SIG-M5 (cell line): Measurements from ENCODE around the gene TOPAZ1.

ENCODE experiments used
- DNase-seq: peaks from one replicate; lab custom pipeline; 2025; lab: John Stamatoyannopoulos, UW

The TOPAZ1 gene

GRCh38 chr3:44241706-44242105, at the start of gene TOPAZ1:
TOPAZ1 (plus strand) TSS chr3:44241886; CDS start chr3:44242054, 168 bp downstream.
- no peak for DNase-seq

DNA sequence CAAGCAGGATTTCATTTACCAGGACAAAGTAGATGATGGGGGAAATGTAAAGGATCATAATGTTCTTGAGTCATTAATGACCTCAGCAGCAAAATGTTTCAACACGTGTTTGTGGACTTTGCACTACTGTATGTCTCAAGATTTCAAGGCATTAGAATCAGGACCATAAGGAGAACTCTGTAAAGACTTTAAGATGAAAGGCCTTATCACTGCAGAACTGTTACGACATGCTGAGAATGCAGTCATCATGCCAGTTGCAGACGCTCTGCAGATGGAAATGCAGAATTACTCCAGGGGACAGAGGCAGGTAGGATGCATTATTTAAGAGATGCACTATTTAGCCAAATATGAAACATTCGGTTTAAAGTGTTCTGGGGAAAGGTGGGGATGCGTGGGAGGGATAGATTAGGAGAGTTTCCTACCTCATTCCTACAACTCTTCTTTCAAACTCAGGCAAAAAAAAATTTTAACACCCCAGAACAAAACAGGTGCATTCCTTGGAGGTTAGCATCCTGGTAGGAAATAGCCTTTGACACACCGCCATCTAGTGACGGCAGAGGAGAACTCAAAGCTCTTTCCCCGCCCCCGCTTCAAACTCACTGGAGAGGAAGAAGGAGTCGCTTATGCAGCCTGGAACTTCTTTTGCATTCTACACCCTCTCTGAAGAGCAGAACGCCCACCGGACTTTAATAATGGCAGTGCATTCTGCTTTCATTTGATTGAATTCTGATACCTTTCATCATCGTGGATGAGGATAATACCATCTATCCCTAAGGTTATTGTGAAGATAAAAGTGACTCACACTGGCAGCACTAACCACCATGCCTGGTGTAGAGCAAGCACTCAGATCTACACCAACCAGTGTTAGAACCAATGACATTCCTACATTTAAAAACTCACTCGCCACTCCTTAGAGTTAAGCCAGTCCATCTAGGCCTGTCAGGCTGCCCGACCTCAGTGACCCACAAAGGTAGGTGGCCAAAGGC, 43.1 kb upstream of the TOPAZ1 start:
- no peak for DNase-seq

DNA sequence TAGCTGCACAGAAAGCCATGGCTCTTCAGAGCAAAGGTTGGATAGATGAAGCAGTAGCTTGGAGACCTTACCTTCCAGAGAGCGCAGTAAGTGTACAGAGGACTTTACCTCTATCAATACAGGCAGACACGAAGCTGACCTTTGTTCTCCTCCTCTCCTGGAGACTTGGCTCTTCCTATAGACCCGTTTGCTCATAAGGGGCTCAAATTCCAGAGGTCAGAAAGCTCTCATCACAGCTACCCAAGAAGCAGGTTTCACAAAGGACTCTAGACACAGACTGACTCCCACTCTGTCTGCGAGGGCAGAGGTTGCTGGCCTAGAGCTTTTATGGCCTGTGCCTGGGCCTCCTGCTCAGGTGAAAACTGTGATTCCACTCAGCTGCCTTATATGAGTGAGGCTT, 35.4 kb upstream of the TOPAZ1 start:
- no peak for DNase-seq

DNA sequence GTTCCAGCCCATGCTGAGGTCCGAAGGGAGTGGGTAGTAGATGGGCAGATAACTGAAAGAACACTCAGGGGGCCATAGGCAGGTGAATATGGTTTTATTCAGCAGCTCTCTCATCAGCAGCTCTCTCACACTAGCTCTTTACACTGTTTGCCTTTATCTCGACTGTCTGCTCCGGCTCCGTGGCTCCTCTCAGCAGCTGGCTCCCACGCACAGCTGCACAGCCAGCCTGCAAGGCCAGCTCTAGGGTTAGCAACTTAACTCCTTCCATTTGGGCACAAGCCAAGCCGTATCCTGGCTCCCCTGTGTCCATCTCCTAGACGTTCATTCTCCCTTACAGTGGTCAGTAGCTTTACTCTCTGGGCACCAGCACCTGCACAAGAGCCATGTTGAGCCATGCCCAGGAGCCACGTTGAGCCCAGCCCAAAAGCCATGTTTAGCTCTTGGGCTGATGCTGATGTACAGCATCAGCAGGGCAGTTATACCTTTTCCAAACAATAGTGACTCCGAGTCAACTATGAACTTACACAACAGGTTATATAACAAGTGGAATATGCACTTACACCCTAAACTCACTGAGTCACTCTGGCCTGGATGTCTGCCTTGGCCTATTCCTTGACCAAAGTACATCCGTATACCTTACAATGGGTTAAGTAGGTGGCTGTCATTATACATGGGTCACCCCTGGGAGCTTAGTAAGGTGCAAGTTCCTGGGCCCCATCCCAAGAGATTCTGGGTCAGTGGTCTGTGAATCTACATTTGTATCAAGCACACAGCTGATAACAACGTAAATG, 34.6 kb upstream of the TOPAZ1 start:
- no peak for DNase-seq

- no peak for DNase-seq
Measured at GRCh38 chr3:44208086-44208485, 33.6 kb upstream of the TOPAZ1 start.

- DNase-seq: no peak
Measured at GRCh38 chr3:44208568-44208967, 33.1 kb upstream of the TOPAZ1 start.

GRCh38 chr3:44210967-44211366, 30.7 kb upstream of the TOPAZ1 start:
- no peak for DNase-seq

DNA sequence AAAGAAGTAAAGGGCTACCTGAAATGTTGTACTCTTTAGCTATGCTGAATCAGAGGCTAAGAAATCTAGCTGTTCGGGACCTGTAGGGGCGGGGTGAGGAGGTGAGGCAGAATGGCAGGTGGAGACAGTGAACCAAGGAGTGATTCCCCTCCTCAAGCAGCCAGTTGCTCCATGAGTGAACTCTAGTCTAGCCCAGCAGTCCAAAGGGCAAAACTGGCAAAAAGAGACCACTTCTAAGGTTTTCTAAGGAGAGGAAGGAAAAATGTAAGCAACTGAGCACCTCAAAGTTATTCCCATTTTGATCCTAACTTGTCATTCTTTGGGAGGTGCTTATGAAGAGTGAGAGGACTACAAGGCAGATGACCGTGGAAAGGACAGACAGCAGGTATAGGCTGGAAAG, 19.3 kb upstream of the TOPAZ1 start:
- DNase-seq: no peak

- DNase-seq: no peak
Measured at GRCh38 chr3:44223299-44223698, 18.4 kb upstream of the TOPAZ1 start.

- DNase-seq: no peak
Measured at GRCh38 chr3:44224131-44224530, 17.6 kb upstream of the TOPAZ1 start.

DNA sequence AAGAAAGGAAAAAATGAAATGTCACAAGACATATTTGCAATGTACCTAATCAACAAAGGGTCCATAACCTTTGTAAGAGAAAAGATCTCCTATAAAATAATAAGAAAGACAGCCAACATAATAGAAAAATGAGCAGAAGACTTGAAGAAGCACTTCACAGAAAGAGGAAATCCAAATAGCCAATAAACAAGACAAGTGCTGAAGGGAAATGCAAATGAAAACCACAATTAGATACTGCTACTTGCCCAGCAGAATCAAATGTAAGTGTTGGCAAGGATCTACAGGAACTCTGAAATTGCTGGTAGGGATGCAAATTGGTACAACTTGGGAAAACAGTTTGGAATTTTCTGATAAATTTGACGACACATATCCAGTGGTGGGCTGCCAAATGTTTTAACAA, 15.1 kb upstream of the TOPAZ1 start:
- no peak for DNase-seq

- no peak for DNase-seq
Measured at GRCh38 chr3:44227632-44228031, 14.1 kb upstream of the TOPAZ1 start.

- no peak for DNase-seq
Measured at GRCh38 chr3:44228900-44229299, 12.8 kb upstream of the TOPAZ1 start.

DNA sequence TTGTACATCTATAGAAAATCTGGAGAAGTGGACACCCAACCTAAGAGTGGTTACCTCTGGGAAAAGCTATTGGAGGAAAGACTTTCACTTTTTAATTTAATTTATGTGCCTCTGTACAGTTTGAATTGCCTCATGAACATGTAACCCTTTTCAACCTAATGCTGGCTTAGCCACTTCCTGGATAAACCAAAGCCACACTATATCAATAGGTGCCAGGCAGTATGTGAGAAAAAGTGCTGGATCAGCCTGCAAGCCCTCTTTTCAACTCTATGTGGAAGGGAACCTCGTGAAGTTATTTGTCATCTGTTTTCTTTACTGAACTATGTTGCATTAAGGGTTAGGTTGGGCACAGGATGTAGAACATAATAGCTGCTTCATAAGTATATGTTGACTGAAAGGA, 9.3 kb upstream of the TOPAZ1 start:
- no peak for DNase-seq

DNA sequence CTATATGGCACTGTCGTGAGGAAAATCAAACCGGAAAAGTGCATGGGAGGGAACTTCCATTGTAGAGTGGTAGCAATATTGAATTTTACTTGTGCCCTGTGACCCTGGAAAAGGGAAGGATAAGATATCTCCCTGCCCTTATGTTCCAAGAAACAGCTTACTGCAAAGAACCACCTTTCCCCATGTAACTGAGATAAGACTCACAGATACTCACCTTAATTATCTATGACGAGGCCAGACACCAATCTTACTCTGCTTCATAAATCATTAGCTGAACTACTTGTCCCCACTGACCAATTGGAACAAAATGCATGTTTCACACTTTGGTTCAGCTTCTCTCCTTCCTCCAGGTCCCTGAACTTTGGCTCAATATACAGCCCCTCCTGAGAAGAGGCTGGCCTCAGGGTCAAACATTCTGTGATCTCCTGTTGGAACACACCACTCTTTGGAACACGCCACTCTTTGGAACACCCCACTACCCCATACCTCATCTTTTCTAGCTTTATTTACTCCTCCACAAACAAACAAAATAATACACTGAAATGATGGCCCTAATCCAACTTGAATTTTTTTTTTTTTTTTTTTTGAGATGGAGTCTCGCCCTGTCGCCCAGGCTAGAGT, 6.9 kb upstream of the TOPAZ1 start:
- no peak for DNase-seq

GRCh38 chr3:44235604-44236484, 5.8 kb upstream of the TOPAZ1 start:
- peak; percentile 56 for DNase-seq

GRCh38 chr3:44236485-44236908, 5.2 kb upstream of the TOPAZ1 start:
- DNase-seq: no peak

- no peak for DNase-seq
Measured at GRCh38 chr3:44237161-44237560, 4.5 kb upstream of the TOPAZ1 start.

- no peak for DNase-seq
Measured at GRCh38 chr3:44237665-44238064, 4.0 kb upstream of the TOPAZ1 start.

DNA sequence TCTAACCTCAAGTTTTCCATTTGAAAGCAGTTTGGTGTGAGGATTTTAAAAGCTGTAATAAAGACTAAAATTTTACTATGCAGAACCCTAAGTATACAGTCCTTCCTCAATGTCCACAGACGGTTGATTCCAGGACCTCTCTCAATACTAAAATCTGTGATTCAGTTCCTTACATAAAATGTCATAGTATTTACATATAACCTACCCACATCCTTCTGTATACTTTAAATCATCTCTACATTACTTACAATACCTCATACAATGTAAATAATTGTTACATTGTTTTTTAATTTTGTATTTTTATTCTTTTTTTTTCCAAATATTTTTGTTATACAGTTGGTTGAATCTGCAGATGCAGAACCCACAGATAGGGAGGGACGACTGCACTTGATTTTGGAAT, 2.8 kb upstream of the TOPAZ1 start:
- no peak for DNase-seq

- DNase-seq: no peak
Measured at GRCh38 chr3:44240061-44240460, 1.6 kb upstream of the TOPAZ1 start.

DNA sequence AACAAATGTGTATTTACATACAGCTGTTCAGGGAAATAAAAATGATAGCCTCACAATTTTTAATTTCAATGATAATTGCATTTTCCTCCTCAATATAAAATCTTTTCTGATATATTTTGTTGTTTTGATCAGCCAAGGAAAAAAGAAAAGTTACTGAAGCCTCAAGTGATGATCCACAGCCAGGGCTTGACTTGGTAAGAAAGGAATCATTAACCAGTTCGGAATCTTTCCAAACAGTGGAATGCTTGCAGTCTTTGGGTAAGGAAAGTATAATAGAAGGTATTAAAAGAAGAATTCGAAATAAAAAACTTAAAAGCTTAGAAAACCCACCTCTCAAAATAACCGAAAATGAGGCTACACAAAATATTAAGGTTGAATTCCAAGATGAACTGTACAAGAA, 1.0 kb downstream of the TOPAZ1 start:
- DNase-seq: no peak
